Uterus (tissue), 4 donors: ENCODE results near the gene KIT. TPM values are rescaled to one million over a fixed set of nuclear protein-coding genes. Genes with fewer than 3 reads are reported as not detected.
A peak's percentile ranks its signal among the peaks of the same experiment; 100 is the strongest.

Experiments used
- DNase-seq, 2 donors: peaks; one replicate each; pipeline ENCODE4 v3.0.0-alpha.2; 2019 to 2020
- H3K27ac ChIP-seq, 2 donors: fragments of 200-600 bp; sonication (generic); 1 replicate in 1 of 2; 2 replicates in 1 of 2; pipeline ENCODE4 v1.5.1; 2016 to 2018
- H3K27me3 ChIP-seq, 2 donors: fragments of 200-600 bp; sonication (generic); one replicate each; pipeline ENCODE4 v1.5.1; 2018 to 2019; ENCODE audit warnings: control low read depth in 1 of 2
- H3K36me3 ChIP-seq, 2 donors: fragments of 200-600 bp; sonication (generic); one replicate each; pipeline ENCODE4 v1.5.1; 2019; ENCODE audit warnings: control low read depth in 1 of 2
- H3K4me1 ChIP-seq, 2 donors: fragments of 200-600 bp; sonication (generic); one replicate each; pipeline ENCODE4 v1.5.1; 2018 to 2019; ENCODE audit warnings: control low read depth in 1 of 2
- H3K4me3 ChIP-seq, 2 donors: fragments of 200-600 bp; sonication (generic); 1 replicate in 1 of 2; 2 replicates in 1 of 2; pipeline ENCODE4 v1.5.1; 2018 to 2019; ENCODE audit warnings: mild to moderate bottlenecking in 1 of 2
- H3K9me3 ChIP-seq, 2 donors: fragments of 200-600 bp; sonication (generic); one replicate each; pipeline ENCODE4 v1.5.1; 2019; ENCODE audit warnings: control low read depth in 1 of 2
- POLR2A ChIP-seq, 2 donors: fragments of 450-650 bp; IDR thresholded peaks; one replicate each; pipeline ENCODE4 v1.6.1; 2016; ENCODE audit warnings: antibody characterized with exemption in 2 of 2, mild to moderate bottlenecking in 1 of 2, moderate library complexity in 1 of 2
- intact Hi-C: fragments of 100-400 bp; cut with DNase I; formaldehyde crosslinking; loops from one replicate; pipeline ENCODE4 v1.15.1; 2023; ENCODE audit warnings: low total_unique reads
- total RNA-seq, 4 donors: library from RNA; depleted of rRNA in 3 of 4; stranded (reverse); fragments of >200 nt in 3 of 4; gene quantifications; one replicate each; pipeline versions ENCODE4 v1.1.0 to v1.2.4, GENCODE V29; 2014 to 2023
- TF ChIP-seq, protein P1 (sequence below), 4 experiments: fragments of 200-600 bp in 2 of 4; fragments of 450-650 bp in 2 of 4; sonication (generic) in 2 of 4; IDR thresholded peaks; one replicate each; pipeline ENCODE4 v1.5.1; 2016 to 2019; ENCODE audit warnings: antibody characterized with exemption in 4 of 4, mild to moderate bottlenecking in 2 of 4, moderate library complexity in 1 of 4
- donor health status: DM: yes; HTN: yes; CAD: no.

Gene KIT
- total RNA-seq, 4 donors from 2014 or later = 6.4 to 69.9 (median 40.3) TPM

DNA sequence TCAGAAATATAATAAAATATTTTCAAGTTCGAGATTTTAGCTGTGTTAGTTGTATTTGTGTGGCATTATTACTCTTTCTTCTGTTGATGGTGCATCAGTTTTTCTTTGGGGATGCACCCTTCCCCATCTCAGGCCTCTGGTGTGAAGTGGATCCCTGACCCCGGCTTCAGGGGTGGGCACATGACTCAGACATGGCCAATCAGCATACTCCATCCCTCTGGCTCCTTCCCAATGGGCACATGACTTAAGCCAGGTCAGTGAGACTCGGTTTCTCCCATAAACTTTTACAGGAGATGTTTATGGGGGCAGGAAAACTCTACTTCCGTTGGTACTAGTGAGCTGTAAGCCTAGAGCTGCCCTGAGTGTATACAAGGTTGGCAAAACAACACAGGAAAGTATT is 3.0 kb upstream of the KIT start:
- no peaks in the 10 kb centered on the region for H3K4me1 ChIP-seq
- no peak overlapping the region for H3K4me3 ChIP-seq
- no peaks in the 10 kb centered on the region for H3K27me3 ChIP-seq
- H3K36me3 ChIP-seq = no peaks in the 10 kb centered on the region
- intact Hi-C loops = no loop called here
- no peak overlapping the region for H3K27ac ChIP-seq
- DNase-seq = no peak
- H3K9me3 ChIP-seq = no peaks in the 10 kb centered on the region
- TF ChIP-seq POLR2A (IDR thresholded peaks at IDR 0.05) = no peak
- TF ChIP-seq, protein P1, sequence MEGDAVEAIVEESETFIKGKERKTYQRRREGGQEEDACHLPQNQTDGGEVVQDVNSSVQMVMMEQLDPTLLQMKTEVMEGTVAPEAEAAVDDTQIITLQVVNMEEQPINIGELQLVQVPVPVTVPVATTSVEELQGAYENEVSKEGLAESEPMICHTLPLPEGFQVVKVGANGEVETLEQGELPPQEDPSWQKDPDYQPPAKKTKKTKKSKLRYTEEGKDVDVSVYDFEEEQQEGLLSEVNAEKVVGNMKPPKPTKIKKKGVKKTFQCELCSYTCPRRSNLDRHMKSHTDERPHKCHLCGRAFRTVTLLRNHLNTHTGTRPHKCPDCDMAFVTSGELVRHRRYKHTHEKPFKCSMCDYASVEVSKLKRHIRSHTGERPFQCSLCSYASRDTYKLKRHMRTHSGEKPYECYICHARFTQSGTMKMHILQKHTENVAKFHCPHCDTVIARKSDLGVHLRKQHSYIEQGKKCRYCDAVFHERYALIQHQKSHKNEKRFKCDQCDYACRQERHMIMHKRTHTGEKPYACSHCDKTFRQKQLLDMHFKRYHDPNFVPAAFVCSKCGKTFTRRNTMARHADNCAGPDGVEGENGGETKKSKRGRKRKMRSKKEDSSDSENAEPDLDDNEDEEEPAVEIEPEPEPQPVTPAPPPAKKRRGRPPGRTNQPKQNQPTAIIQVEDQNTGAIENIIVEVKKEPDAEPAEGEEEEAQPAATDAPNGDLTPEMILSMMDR (IDR thresholded peaks at IDR 0.05) = no peak

DNA sequence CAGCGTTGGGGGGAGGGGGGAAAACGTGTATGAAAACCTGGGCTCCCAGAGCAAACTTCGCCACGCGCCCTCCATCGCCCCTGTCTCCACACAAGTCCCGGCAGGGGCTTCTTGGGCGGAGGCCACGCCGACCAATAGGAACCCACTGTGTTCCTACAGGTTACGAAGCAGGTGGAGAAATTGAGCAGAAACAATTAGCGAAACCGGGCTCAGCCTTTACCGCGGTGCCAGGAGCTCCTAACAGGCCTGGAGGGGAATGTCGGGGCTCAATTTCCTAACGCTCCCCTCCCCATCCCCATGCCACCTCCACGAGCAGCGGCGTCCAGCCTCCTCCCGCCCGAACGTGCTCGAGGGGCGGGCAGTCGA is 589 bp upstream of the KIT start:
- intact Hi-C loops = no loop called here
- no peaks in the 10 kb centered on the region for H3K27me3 ChIP-seq
- H3K27ac ChIP-seq = peak overlapping the region in 1 of 2 donors; percentile 38
- peak overlapping the region; percentile 35 to 55 for H3K4me3 ChIP-seq
- no peaks in the 10 kb centered on the region for H3K36me3 ChIP-seq
- DNase-seq = no peak
- H3K9me3 ChIP-seq = no peaks in the 10 kb centered on the region
- no peaks in the 10 kb centered on the region for H3K4me1 ChIP-seq
- no peak for TF ChIP-seq POLR2A (IDR thresholded peaks at IDR 0.05)
- TF ChIP-seq, protein P1 (IDR thresholded peaks at IDR 0.05) = no peak

DNA sequence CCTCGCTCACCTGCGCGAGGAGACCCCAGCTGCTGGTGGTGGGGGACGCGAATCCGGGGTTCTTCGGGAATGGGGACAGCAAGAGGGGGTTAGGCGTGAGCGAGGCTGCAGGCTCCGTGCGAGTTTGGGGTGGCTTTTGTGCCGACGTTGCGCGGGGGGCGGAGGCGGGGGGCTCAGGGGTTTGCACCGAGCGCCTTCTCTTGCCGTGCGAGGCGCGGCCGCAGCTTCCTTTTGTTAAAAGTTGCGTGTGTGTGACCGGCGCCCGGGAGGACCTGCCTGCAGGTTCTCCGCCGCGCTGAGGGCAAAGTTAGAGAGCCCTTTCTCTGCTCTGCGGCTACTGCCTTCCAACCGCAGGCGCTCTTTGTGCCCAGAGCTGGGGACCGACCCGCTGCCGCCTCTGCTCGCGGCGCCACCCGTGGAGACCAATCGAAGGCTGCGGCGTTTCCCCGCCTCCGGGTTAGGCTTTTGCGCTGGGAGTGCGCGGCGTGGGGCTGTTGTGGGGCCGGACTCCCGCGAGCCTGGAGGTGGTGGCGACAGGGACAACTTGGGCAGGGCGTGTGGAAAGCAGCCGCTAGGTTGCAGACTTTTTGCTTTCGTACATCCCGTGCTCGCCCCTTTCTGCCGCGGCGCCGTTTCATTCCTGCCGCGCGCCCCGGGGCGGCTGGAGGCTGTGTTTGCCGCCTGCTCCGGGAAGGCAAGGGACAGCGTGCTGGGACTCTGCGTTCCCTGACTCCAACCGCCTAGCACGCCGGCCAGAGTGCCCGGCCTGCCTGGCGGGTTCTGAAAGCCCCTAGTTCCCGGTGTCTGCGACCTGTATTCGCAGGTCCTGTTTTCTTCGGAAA is 716 bp downstream of the KIT start:
- no peaks in the 10 kb centered on the region for H3K27me3 ChIP-seq
- H3K27ac ChIP-seq = peak overlapping the region in 1 of 2 donors; percentile 40
- no peaks in the 10 kb centered on the region for H3K9me3 ChIP-seq
- H3K4me3 ChIP-seq = peak overlapping the region; percentile 35 to 55
- DNase-seq = peak; percentile 18 to 35
- TF ChIP-seq, protein P1 (IDR thresholded peaks at IDR 0.05) = peak in 2 of 4 experiments; percentile 14 to 23
- no peak for TF ChIP-seq POLR2A (IDR thresholded peaks at IDR 0.05)
- H3K4me1 ChIP-seq = no peaks in the 10 kb centered on the region
- intact Hi-C loops = no loop called here
- no peaks in the 10 kb centered on the region for H3K36me3 ChIP-seq

DNA sequence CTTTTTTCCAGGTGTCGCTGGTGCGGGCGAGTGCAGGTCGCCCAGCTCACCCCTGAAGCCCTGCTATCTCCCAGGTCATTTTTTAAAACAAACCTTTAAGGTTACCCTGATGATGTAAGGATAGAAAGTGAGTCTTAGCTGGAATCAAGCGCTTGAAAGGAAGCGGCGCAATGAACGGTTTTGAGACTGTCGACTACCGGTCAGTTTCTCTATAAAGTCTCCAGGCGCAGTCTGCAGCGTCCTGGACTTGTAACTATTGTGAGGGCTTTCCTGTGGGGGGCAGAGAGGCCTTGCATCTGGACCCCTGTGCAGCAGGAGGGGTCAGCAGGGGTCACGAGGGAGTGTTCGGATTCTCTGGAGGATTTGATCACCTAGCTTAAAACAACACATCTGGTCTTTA is 1.6 kb downstream of the KIT start:
- Histone ChIP-seq H3K27me3 (no peaks in the 10 kb centered on the region), H3K9me3 (no peaks in the 10 kb centered on the region), H3K4me1 (no peaks in the 10 kb centered on the region), H3K4me3 (peak overlapping the region; percentile 35 to 55), H3K27ac (peak overlapping the region in 1 of 2 donors; percentile 40), H3K36me3 (no peaks in the 10 kb centered on the region)
- TF ChIP-seq POLR2A (IDR thresholded peaks at IDR 0.05) = no peak
- TF ChIP-seq, protein P1 (IDR thresholded peaks at IDR 0.05) = no peak
- no peak for DNase-seq
- intact Hi-C loops = no loop called here

DNA sequence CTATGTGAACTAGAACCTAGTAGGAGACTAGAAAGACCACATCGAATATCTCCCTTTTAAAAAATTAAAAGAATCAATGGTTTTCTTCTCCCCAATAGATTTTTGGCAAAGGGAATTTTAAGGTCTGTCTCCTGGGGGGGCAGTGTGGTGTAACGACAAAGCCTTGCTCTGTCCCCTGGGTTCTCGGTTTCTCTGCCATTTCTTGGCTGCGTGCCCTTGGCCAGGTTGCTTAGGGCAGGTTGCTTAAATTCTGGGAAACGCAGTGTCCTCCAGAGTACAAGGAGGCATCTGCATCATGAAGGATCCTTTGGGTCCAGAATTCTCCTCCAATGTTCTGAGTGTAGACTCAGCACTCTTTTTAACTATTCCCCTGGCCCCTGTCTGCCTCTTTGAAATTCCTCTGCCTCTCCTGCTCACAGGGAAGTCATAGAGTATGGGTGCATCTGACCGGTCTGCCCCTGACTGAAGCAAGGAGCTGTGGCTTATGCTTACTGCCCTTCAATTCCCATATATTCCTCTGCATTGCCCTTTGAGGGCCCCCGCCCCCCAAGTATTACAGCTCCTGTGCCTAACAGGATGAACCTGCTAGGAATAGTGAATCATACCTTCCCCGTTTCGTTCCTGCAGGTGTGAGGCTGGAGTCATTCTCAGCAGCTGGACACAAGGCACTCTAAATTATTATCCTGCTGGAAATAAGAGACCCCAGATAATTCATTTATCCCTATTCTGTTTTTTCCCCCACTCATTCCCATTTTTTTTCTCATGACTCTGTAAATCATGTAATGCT is 2.2 kb downstream of the KIT start:
- H3K36me3 ChIP-seq = no peaks in the 10 kb centered on the region
- TF ChIP-seq POLR2A (IDR thresholded peaks at IDR 0.05) = no peak
- TF ChIP-seq, protein P1 (IDR thresholded peaks at IDR 0.05) = no peak
- H3K9me3 ChIP-seq = no peaks in the 10 kb centered on the region
- intact Hi-C loops = no loop called here
- no peaks in the 10 kb centered on the region for H3K27me3 ChIP-seq
- H3K4me1 ChIP-seq = no peaks in the 10 kb centered on the region
- no peak overlapping the region for H3K27ac ChIP-seq
- DNase-seq = no peak
- peak overlapping the region in 1 of 2 donors; percentile 55 for H3K4me3 ChIP-seq
